Glutamatergic neuron (in vitro differentiated cells): Measurements from ENCODE around the gene HMGN4. TPM values are rescaled to one million over a fixed set of nuclear protein-coding genes. Genes with fewer than 3 reads are reported as not detected.

Experiments used
- DNase-seq: peaks from one replicate; pipeline ENCODE4 v3.0.0; 2022
- H3K27ac Mint-ChIP-seq: one replicate; pipeline ENCODE4 v1.8.0; 2020; ENCODE audit warnings: mild to moderate bottlenecking, mixed read lengths, inconsistent platforms; ENCODE audit not compliant: unreplicated experiment
- H3K27me3 Mint-ChIP-seq: one replicate; pipeline ENCODE4 v1.8.0; 2020; ENCODE audit warnings: mild to moderate bottlenecking, moderate library complexity, mixed read lengths, inconsistent platforms; ENCODE audit not compliant: unreplicated experiment
- H3K36me3 Mint-ChIP-seq: one replicate; pipeline ENCODE4 v1.8.0; 2020; ENCODE audit warnings: mild to moderate bottlenecking, mixed read lengths, inconsistent platforms; ENCODE audit not compliant: unreplicated experiment
- H3K4me1 Mint-ChIP-seq: one replicate; pipeline ENCODE4 v1.8.0; 2020; ENCODE audit warnings: mild to moderate bottlenecking, low read depth, mixed read lengths, inconsistent platforms; ENCODE audit not compliant: unreplicated experiment
- H3K4me3 Mint-ChIP-seq: one replicate; pipeline ENCODE4 v1.8.0; 2020; ENCODE audit warnings: mild to moderate bottlenecking, mixed read lengths, inconsistent platforms; ENCODE audit not compliant: unreplicated experiment
- H3K9me3 Mint-ChIP-seq: one replicate; pipeline ENCODE4 v1.8.0; 2020; ENCODE audit warnings: mild to moderate bottlenecking, moderate library complexity, mixed read lengths, inconsistent platforms; ENCODE audit not compliant: unreplicated experiment
- CTCF ChIP-seq: fragments of 200-600 bp; sonication (generic); IDR thresholded peaks from one replicate; pipeline ENCODE4 v1.5.0; 2021; ENCODE audit not compliant: partially characterized antibody, unreplicated experiment
- long read RNA-seq: library from polyadenylated mRNA; unstranded; transcript quantifications from one replicate; pipeline ENCODE4 v2.0.0, GENCODE V29; 2020; ENCODE audit not compliant: unreplicated experiment
- total RNA-seq: library from RNA; stranded (reverse); fragmentation: NEBNext Ultra II Directional; extraction: Animal tissue kit (Norgen Biotek cat#: 25700); gene quantifications from one replicate; pipeline ENCODE4 v1.2.1, GENCODE V29; 2021; ENCODE audit not compliant: unreplicated experiment

The HMGN4 gene
- total RNA-seq = 56.9 TPM
- long read RNA-seq, transcript HMGN4-201 (2 exons, 1,225 nt) = major isoform, 65 of 76 reads
- long read RNA-seq, partial matches to known transcripts = 0 of 76 reads
- long read RNA-seq, other reads (novel, unspliced or antisense) = 11 of 76 reads

- Mint-ChIP-seq H3K4me3 (peak within 1 kb of the TSS; percentile 96), H3K4me1 (peaks cover 23% of the 10 kb centered on the region), H3K9me3 (peaks cover 27% of the 10 kb centered on the region), H3K27me3 (peaks cover 21% of the 10 kb centered on the region), H3K27ac (peak within 1 kb of the TSS; percentile 89), H3K36me3 (no peaks in the 10 kb centered on the region)
- DNase-seq = peak; percentile 83
- no peak for TF ChIP-seq CTCF
These were observed at the start of gene HMGN4 for GRCh38 chr6:26537846-26538571. HMGN4 (plus strand) TSS chr6:26538366; CDS start chr6:26545207, 6,841 bp downstream.

- Mint-ChIP-seq H3K27ac (no peak overlapping the region), H3K36me3 (no peaks in the 10 kb centered on the region), H3K4me3 (no peak overlapping the region), H3K9me3 (no peaks in the 10 kb centered on the region), H3K4me1 (no peaks in the 10 kb centered on the region), H3K27me3 (no peaks in the 10 kb centered on the region)
- no peak for TF ChIP-seq CTCF
- DNase-seq = no peak
These were observed 47.9 kb upstream of the HMGN4 start for GRCh38 chr6:26489996-26490964.

GRCh38 chr6:26491604-26492003, 46.6 kb upstream of the HMGN4 start:
- no peak for TF ChIP-seq CTCF
- Mint-ChIP-seq H3K27me3 (no peaks in the 10 kb centered on the region), H3K4me1 (no peaks in the 10 kb centered on the region), H3K27ac (no peak overlapping the region), H3K4me3 (no peak overlapping the region), H3K9me3 (no peaks in the 10 kb centered on the region), H3K36me3 (no peaks in the 10 kb centered on the region)
- DNase-seq = no peak

- H3K4me3 Mint-ChIP-seq = no peak overlapping the region
- no peak overlapping the region for H3K27ac Mint-ChIP-seq
- DNase-seq = no peak
- no peaks in the 10 kb centered on the region for H3K9me3 Mint-ChIP-seq
- TF ChIP-seq CTCF = no peak
- H3K27me3 Mint-ChIP-seq = no peaks in the 10 kb centered on the region
- H3K36me3 Mint-ChIP-seq = no peaks in the 10 kb centered on the region
- no peaks in the 10 kb centered on the region for H3K4me1 Mint-ChIP-seq
These were observed 44.9 kb upstream of the HMGN4 start for GRCh38 chr6:26493258-26493657.

- H3K4me3 Mint-ChIP-seq = no peak overlapping the region
- H3K36me3 Mint-ChIP-seq = no peaks in the 10 kb centered on the region
- no peak for TF ChIP-seq CTCF
- H3K27ac Mint-ChIP-seq = no peak overlapping the region
- no peaks in the 10 kb centered on the region for H3K9me3 Mint-ChIP-seq
- DNase-seq = no peak
- no peaks in the 10 kb centered on the region for H3K27me3 Mint-ChIP-seq
- no peaks in the 10 kb centered on the region for H3K4me1 Mint-ChIP-seq
These were observed 44.0 kb upstream of the HMGN4 start for GRCh38 chr6:26494117-26494516.
